ENCODE results near the gene PSMB1.

- TF ChIP-seq CTCF (IDR thresholded peaks at IDR 0.05 in 4 of 5, conservative IDR thresholded peaks at IDR 0.05 in 1 of 5) (no peak), POLR2A (IDR thresholded peaks at IDR 0.05) (no peak)
These were observed 2.2 kb upstream of the PSMB1 start for GRCh38 chr6:170555305-170555704.
